ENCODE results near the gene RFXAP. TPM values are rescaled to one million over a fixed set of nuclear protein-coding genes. Genes with fewer than 3 reads are reported as not detected.

The RFXAP gene
- total and polyA plus RNA-seq, 2 of the 4 experiments (the other 2 are of a cell fraction), result 0.54 to 2.7 TPM

DNA sequence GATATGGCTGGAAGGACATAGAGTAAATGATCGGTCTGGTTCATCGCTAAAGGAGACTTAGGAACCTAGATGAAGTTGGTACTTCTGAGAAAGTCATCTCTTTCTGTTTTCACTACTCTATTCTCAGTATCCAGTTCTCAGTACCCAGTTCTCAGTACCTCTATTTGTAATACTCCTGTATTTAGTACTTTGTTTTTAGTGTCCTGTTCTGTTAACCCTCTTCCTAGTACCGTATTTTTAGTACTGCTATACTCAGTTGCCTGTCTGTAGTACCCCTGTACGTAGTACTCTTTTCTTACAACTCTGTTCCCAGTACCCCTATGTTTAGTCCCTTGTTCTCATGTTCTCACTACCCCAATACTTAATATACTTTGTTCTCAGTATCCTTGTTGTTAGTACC lies 1.2 kb downstream of the RFXAP start:
- BruUV-seq (replicated peaks), result no TSS peak
- Histone ChIP-seq H3K27ac (ENCODE audit: insufficient read depth, low read length) (no peak overlapping the region), H3K9me3 (ENCODE audit: control insufficient read depth, insufficient read depth, low read length) (no peaks in the 10 kb centered on the region), H3K56ac (ENCODE audit: extremely low read depth, insufficient read depth, low read length) (no peak overlapping the region), H3K9ac (ENCODE audit: low read depth, low read length) (no peak overlapping the region; the same call in 1 of the 2 replicates), H3K14ac (replicated peaks; ENCODE audit: low read depth, low read length) (no peak overlapping the region), H2BK120ac (ENCODE audit: low read depth, low read length) (no peak overlapping the region), H4K5ac (ENCODE audit: low read depth, low read length) (no peak overlapping the region), H3K4me3 (ENCODE audit: insufficient read depth, low read depth, low read length) (peak overlapping the region; percentile 85; the same call in 1 of the 2 replicates), H2BK5ac (ENCODE audit: low read depth, low read length, poor library complexity, severe bottlenecking) (no peak overlapping the region), H4K8ac (ENCODE audit: low read depth in 2 of 2, low read length in 2 of 2) (no peak overlapping the region), H3K4me1 (ENCODE audit: control insufficient read depth, insufficient read depth, low read length) (no peaks in the 10 kb centered on the region), H3K4me2 (ENCODE audit: low read depth, low read length) (peak overlapping the region; percentile 92), H3K18ac (ENCODE audit: low read depth, low read length) (no peak overlapping the region), H2BK20ac (ENCODE audit: low read depth, low read length) (no peak overlapping the region), H3K79me1 (ENCODE audit: low read depth in 1 of 2, low read length in 2 of 2) (peaks cover 11 to 27% of the 10 kb centered on the region in 2 experiments), H2AK5ac (ENCODE audit: low read depth, low read length) (no peak overlapping the region), H4K91ac (ENCODE audit: insufficient read depth, low read depth, low read length) (no peak overlapping the region), H2AK9ac (replicated peaks; ENCODE audit: low read depth, low read length, poor library complexity) (no peak overlapping the region), H3K4ac (ENCODE audit: low read depth, low read length) (no peak overlapping the region), H3K27me3 (ENCODE audit: control insufficient read depth, insufficient read depth, low read length) (no peaks in the 10 kb centered on the region), H3K36me3 (ENCODE audit: control insufficient read depth, insufficient read depth, low read length) (no peaks in the 10 kb centered on the region), H4K20me1 (ENCODE audit: insufficient read depth, low read length) (no peaks in the 10 kb centered on the region; the same call in 1 of the 2 replicates), H3K23ac (ENCODE audit: low read depth, low read length) (peak overlapping the region; percentile 74; the same call in 1 of the 2 replicates), H2BK15ac (ENCODE audit: low read depth, low read length) (no peak overlapping the region), H2AFZ (replicated peaks; ENCODE audit: low read length, poor library complexity) (no peak overlapping the region), H3K9me1 (ENCODE audit: insufficient read depth, low read length) (no peaks in the 10 kb centered on the region)
- intact Hi-C loops (cut with micrococcal nuclease), result no loop called here
- in situ Hi-C loops (cut with MboI; ENCODE audit: low sequenced_read_pairs), result no loop called here
- no peak for DNase-seq
- CTCF ChIA-PET, result no interaction called here
- TF ChIP-seq MAFK (IDR thresholded peaks at IDR 0.05; ENCODE audit: low read depth, low read length) (no peak), BHLHE40 (IDR thresholded peaks at IDR 0.05; ENCODE audit: low read depth, low read length) (no peak), POLR2A (IDR thresholded peaks at IDR 0.05; ENCODE audit: low read depth, low read length) (no peak)
- TF ChIP-seq, protein P1, sequence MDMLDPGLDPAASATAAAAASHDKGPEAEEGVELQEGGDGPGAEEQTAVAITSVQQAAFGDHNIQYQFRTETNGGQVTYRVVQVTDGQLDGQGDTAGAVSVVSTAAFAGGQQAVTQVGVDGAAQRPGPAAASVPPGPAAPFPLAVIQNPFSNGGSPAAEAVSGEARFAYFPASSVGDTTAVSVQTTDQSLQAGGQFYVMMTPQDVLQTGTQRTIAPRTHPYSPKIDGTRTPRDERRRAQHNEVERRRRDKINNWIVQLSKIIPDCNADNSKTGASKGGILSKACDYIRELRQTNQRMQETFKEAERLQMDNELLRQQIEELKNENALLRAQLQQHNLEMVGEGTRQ (IDR thresholded peaks at IDR 0.05; ENCODE audit: low read depth, low read length), result no peak
- dilution Hi-C loops (cut with HindIII; ENCODE audit: low sequenced_read_pairs, unreplicated experiment), result no loop called here
- WGBS, 2 experiments (ENCODE audit: extremely low coverage in 2 of 2, insufficient read length in 1 of 2), result no CpG with 5 or more reads among the region's 4 CpGs
- POLR2A ChIA-PET (ENCODE audit: unreplicated experiment), result no interaction called here
- ATAC-seq (ENCODE audit: low read depth), result no peak

Measured in IMR-90 (cell line).